ENCODE data around the gene FGD5. TPM values are rescaled to one million over a fixed set of nuclear protein-coding genes. Genes with fewer than 3 reads are reported as not detected.

The FGD5 gene
- total RNA-seq, 3 donors from 2014 or later, result 7.3 to 28.2 (median 18.7) TPM

DNA sequence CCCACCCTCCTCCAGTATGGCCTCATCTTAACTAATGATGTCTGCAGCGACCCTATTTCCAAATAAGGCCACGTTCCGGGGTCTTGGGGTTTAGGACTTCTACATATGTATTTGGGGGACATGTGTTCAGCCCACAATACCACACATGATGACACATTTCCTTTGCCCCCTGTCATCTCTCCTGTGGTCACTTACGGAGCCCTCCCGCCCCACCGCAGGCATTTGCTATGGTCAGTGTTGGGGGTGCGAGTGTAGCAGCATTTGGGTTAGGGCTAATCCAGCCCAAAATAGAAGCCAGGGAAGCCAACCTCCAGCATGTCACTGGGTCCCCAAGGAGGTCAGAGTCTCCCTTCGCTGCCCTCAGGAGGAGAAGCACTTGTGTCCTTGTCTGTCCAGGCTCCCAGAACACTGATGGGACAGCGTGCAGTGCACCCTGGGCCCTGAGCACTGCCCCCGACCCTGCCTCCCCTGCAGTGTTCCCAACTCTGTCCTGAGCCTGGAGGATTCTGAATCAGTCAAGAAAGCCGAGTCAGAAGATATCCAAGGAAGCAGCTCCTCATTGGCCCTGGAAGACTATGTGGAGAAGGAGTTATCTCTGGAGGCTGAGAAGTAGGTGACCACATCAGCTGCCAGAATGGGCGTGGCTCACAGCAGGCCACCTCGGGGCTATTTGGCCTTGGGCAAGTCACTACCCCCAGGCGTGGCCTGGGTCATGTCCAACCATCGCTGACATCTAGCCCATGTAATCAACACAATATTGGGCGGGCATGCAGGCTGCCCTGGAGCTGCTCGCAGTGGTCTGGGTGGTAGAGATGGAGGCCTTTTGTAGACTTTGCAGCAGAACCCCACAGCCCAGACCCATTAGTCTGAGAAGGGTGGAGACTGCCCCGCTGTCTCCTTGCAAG lies 46.9 kb upstream of the FGD5 start:
- no peak overlapping the region for H3K27ac ChIP-seq
- no peaks in the 10 kb centered on the region for H3K27me3 ChIP-seq
- no peaks in the 10 kb centered on the region for H3K9me3 ChIP-seq
- no peaks in the 10 kb centered on the region for H3K36me3 ChIP-seq
- TF ChIP-seq CTCF (IDR thresholded peaks at IDR 0.05) (no peak), POLR2AphosphoS5 (IDR thresholded peaks at IDR 0.05) (no peak), POLR2A (IDR thresholded peaks at IDR 0.05) (no peak)
- no peak overlapping the region for H3K4me3 ChIP-seq
- intact Hi-C loops (cut with DNase I; ENCODE audit: low total_unique reads), result no loop called here
- H3K4me1 ChIP-seq, result no peaks in the 10 kb centered on the region
- no peak for DNase-seq (ENCODE audit: low spot score in 2 of 2)

GRCh38 chr3:14772533-14773138 lies 46.1 kb upstream of the FGD5 start:
- H3K27me3 ChIP-seq, result no peaks in the 10 kb centered on the region
- no peak overlapping the region for H3K4me3 ChIP-seq
- intact Hi-C loops (cut with DNase I; ENCODE audit: low total_unique reads), result no loop called here
- no peaks in the 10 kb centered on the region for H3K36me3 ChIP-seq
- no peak for DNase-seq (ENCODE audit: low spot score in 2 of 2)
- no peaks in the 10 kb centered on the region for H3K9me3 ChIP-seq
- TF ChIP-seq POLR2AphosphoS5 (IDR thresholded peaks at IDR 0.05) (no peak), POLR2A (IDR thresholded peaks at IDR 0.05) (no peak), CTCF (IDR thresholded peaks at IDR 0.05) (no peak)
- H3K27ac ChIP-seq, result no peak overlapping the region
- no peaks in the 10 kb centered on the region for H3K4me1 ChIP-seq

GRCh38 chr3:14773281-14773680 lies 45.5 kb upstream of the FGD5 start:
- no peak overlapping the region for H3K4me3 ChIP-seq
- no peaks in the 10 kb centered on the region for H3K4me1 ChIP-seq
- no peak overlapping the region for H3K27ac ChIP-seq
- no peak for DNase-seq (ENCODE audit: low spot score in 2 of 2)
- H3K27me3 ChIP-seq, result no peaks in the 10 kb centered on the region
- TF ChIP-seq POLR2A (IDR thresholded peaks at IDR 0.05) (no peak), POLR2AphosphoS5 (IDR thresholded peaks at IDR 0.05) (no peak), CTCF (IDR thresholded peaks at IDR 0.05) (no peak)
- H3K9me3 ChIP-seq, result peaks cover 0 to 1% of the 10 kb centered on the region in 2 donors
- intact Hi-C loops (cut with DNase I; ENCODE audit: low total_unique reads), result no loop called here
- no peaks in the 10 kb centered on the region for H3K36me3 ChIP-seq

DNA sequence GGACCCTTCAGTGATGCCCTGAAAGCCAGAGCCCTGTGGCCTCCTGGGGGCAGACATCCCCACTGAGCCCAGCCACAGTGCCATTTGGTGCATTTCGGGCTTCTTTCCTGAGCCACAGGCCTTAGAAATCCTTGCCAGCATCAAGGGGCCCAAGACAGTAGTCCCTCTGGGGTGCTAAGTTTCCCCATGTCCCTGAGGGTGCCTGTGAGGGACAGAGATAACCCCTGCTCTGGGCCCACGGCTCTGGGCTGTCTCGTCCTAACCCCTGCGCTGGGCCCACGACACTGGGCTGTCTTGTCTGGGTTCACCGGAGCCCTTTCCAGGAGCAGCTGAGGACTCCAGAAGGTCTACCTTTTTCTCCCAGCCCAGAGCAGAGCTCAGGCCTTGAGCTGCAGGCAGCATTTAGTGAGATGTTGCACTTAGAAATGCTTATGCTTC lies 45.1 kb upstream of the FGD5 start:
- intact Hi-C loops (cut with DNase I; ENCODE audit: low total_unique reads), result no loop called here
- no peak overlapping the region for H3K4me3 ChIP-seq
- H3K9me3 ChIP-seq, result peaks cover 0 to 6% of the 10 kb centered on the region in 2 donors
- DNase-seq (ENCODE audit: low spot score in 2 of 2), result no peak
- H3K27me3 ChIP-seq, result no peaks in the 10 kb centered on the region
- no peak overlapping the region for H3K27ac ChIP-seq
- no peaks in the 10 kb centered on the region for H3K36me3 ChIP-seq
- TF ChIP-seq POLR2A (IDR thresholded peaks at IDR 0.05), result no peak
- no peak for TF ChIP-seq POLR2AphosphoS5 (IDR thresholded peaks at IDR 0.05)
- TF ChIP-seq CTCF (IDR thresholded peaks at IDR 0.05), result no peak
- H3K4me1 ChIP-seq, result no peaks in the 10 kb centered on the region

DNA sequence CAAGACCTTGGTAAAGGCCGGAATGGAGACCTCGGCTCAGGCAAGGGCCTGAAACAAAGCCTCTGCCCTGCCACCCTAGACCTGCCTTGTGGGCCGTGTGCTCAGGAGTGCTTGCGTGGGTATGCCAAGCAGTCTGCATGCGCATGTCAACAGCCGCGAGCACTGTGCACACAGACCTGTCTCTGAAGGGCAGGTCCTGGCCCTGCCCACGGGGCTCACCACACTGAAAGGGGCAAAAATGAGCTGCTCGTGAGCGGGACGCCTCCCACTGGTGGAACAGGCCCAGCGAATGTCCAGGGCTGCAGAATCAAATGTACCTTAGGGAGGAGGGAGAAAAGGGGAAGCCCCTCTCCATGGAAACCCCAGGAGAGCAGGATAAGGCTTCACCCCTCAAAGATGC lies 44.3 kb upstream of the FGD5 start:
- no peak overlapping the region for H3K27ac ChIP-seq
- H3K4me1 ChIP-seq, result no peaks in the 10 kb centered on the region
- no peaks in the 10 kb centered on the region for H3K27me3 ChIP-seq
- H3K4me3 ChIP-seq, result no peak overlapping the region
- intact Hi-C loops (cut with DNase I; ENCODE audit: low total_unique reads), result no loop called here
- no peak for TF ChIP-seq POLR2AphosphoS5 (IDR thresholded peaks at IDR 0.05)
- TF ChIP-seq CTCF (IDR thresholded peaks at IDR 0.05), result no peak
- no peak for TF ChIP-seq POLR2A (IDR thresholded peaks at IDR 0.05)
- H3K9me3 ChIP-seq, result peaks cover 0 to 13% of the 10 kb centered on the region in 2 donors
- H3K36me3 ChIP-seq, result no peaks in the 10 kb centered on the region
- no peak for DNase-seq (ENCODE audit: low spot score in 2 of 2)
